Measurements from ENCODE around the gene RIT1. TPM values are rescaled to one million over a fixed set of nuclear protein-coding genes. Genes with fewer than 3 reads are reported as not detected.

The RIT1 gene
- total RNA-seq, 2 experiments from 2014 or later: 15.9 to 21.0 TPM

- ChIA-PET POLR2A (no interaction called here), CTCF (ENCODE audit: unreplicated experiment) (interaction anchor here (0.6 to 1.0 kb wide), 2 partner anchors 49 to 132 kb away, joined by 3 read pairs; no protein-coding TSS in a partner anchor)
- H3K36me3 ChIP-seq (ENCODE audit: insufficient read depth, low read length): peaks cover 91% of the 10 kb centered on the region
- peaks cover 12% of the 10 kb centered on the region; the same call in 1 of the 2 replicates for H3K79me2 ChIP-seq (ENCODE audit: insufficient read depth, low read depth, low read length)
- H3K27ac ChIP-seq (ENCODE audit: low read depth, low read length, poor library complexity, severe bottlenecking): peak overlapping the region; percentile 65
- peaks cover 23% of the 10 kb centered on the region for H3K4me1 ChIP-seq (ENCODE audit: insufficient read depth, low read length, poor library complexity, severe bottlenecking)
- peak; percentile 31 for DNase-seq (ENCODE audit: low spot score)
- H3K4me3 ChIP-seq (ENCODE audit: low read depth, low read length, poor library complexity, severe bottlenecking): peak overlapping the region; percentile 78
- no TSS peak for BruUV-seq (replicated peaks)
- H3K4me2 ChIP-seq (ENCODE audit: low read length): peak overlapping the region; percentile 90
- no peaks in the 10 kb centered on the region for H4K20me1 ChIP-seq (ENCODE audit: insufficient read depth, low read length)
- TF ChIP-seq EZH2phosphoT487 (IDR thresholded peaks at IDR 0.05; ENCODE audit: borderline replicate concordance, low read depth, low read length) (no peak), CTCF (conservative IDR thresholded peaks at IDR 0.05; ENCODE audit: low read length) (peak; percentile 34; the same call in 1 of the 2 replicates)
- intact Hi-C loops (cut with micrococcal nuclease; ENCODE audit: unreplicated experiment): no loop called here
- H2AFZ ChIP-seq (ENCODE audit: low read length): no peak overlapping the region
- no peaks in the 10 kb centered on the region for H3K9me3 ChIP-seq (ENCODE audit: low read length)
- no peaks in the 10 kb centered on the region for H3K9me2 ChIP-seq (ENCODE audit: insufficient read depth, low read length)
Observed at GRCh38 chr1:155910621-155911121, 478 bp downstream of the RIT1 start.

GRCh38 chr1:155909894-155910293 lies 1.3 kb downstream of the RIT1 start:
- POLR2A ChIA-PET: no interaction called here
- CTCF ChIA-PET (ENCODE audit: unreplicated experiment): no interaction called here

More at GRCh38 chr1:155909894-155910293, 1.3 kb downstream of the RIT1 start:
- Histone ChIP-seq H4K20me1 (ENCODE audit: insufficient read depth, low read length) (no peaks in the 10 kb centered on the region), H3K9me2 (ENCODE audit: insufficient read depth, low read length) (no peaks in the 10 kb centered on the region), H3K9me3 (ENCODE audit: low read length) (no peaks in the 10 kb centered on the region), H3K36me3 (ENCODE audit: insufficient read depth, low read length) (peaks cover 91% of the 10 kb centered on the region), H3K4me3 (ENCODE audit: low read depth, low read length, poor library complexity, severe bottlenecking) (peak overlapping the region; percentile 78), H3K4me2 (ENCODE audit: low read length) (peak overlapping the region; percentile 90), H3K27ac (ENCODE audit: low read depth, low read length, poor library complexity, severe bottlenecking) (peak overlapping the region; percentile 11), H2AFZ (ENCODE audit: low read length) (no peak overlapping the region), H3K4me1 (ENCODE audit: insufficient read depth, low read length, poor library complexity, severe bottlenecking) (peaks cover 23% of the 10 kb centered on the region), H3K79me2 (ENCODE audit: insufficient read depth, low read depth, low read length) (peaks cover 12% of the 10 kb centered on the region; the same call in 1 of the 2 replicates)
- intact Hi-C loops (cut with micrococcal nuclease; ENCODE audit: unreplicated experiment): no loop called here
- DNase-seq (ENCODE audit: low spot score): peak; percentile 29
- no TSS peak for BruUV-seq (replicated peaks)
- TF ChIP-seq EZH2phosphoT487 (IDR thresholded peaks at IDR 0.05; ENCODE audit: borderline replicate concordance, low read depth, low read length) (no peak), CTCF (conservative IDR thresholded peaks at IDR 0.05; ENCODE audit: low read length) (no peak)

Measured in OCI-LY7 (cell line).